CD14-positive monocyte (primary cell): ENCODE measurements around the gene PPOX. TPM values are rescaled to one million over a fixed set of nuclear protein-coding genes. Genes with fewer than 3 reads are reported as not detected.

Experiments used
- DNase-seq, 3 donors: peaks; one replicate each; pipeline ENCODE4 v3.0.0-alpha.2; 2011 to 2022
- H2AFZ ChIP-seq: 2 replicates; pipeline ENCODE4 v1.6.0; 2012; ENCODE audit warnings: mild to moderate bottlenecking, low read depth, low read length, inconsistent platforms; ENCODE audit not compliant: insufficient read depth, poor library complexity, severe bottlenecking
- H3K27ac ChIP-seq, 2 donors: 1 replicate in 1 of 2; 2 replicates in 1 of 2; pipeline ENCODE4 v1.5.1; 2012 to 2013; ENCODE audit warnings: low read length in 2 of 2, control low read depth in 1 of 2, inconsistent platforms in 1 of 2, low read depth in 1 of 2, mild to moderate bottlenecking in 1 of 2
- H3K27me3 ChIP-seq, 2 donors: one replicate each; pipeline versions ENCODE4 v1.6.0 to v1.6.1; 2011 to 2013; ENCODE audit warnings: low read length in 2 of 2; ENCODE audit not compliant: control insufficient read depth in 2 of 2, insufficient read depth in 2 of 2
- H3K36me3 ChIP-seq, 2 donors: replicated peaks in 1 of 2; 1 replicate in 1 of 2; 2 replicates in 1 of 2; pipeline versions ENCODE4 v1.5.1 to v1.6.1; 2012 to 2013; ENCODE audit warnings: low read length in 2 of 2, control low read depth in 1 of 2, inconsistent platforms in 1 of 2, mild to moderate bottlenecking in 1 of 2; ENCODE audit not compliant: insufficient read depth in 2 of 2, control insufficient read depth in 1 of 2
- H3K4me1 ChIP-seq, 2 donors: 1 replicate in 1 of 2; 2 replicates in 1 of 2; pipeline versions ENCODE4 v1.5.1 to v1.6.1; 2012 to 2013; ENCODE audit warnings: low read length in 2 of 2, control low read depth in 1 of 2, inconsistent platforms in 1 of 2, mild to moderate bottlenecking in 1 of 2, moderate library complexity in 1 of 2; ENCODE audit not compliant: insufficient read depth in 2 of 2, control insufficient read depth in 1 of 2
- H3K4me2 ChIP-seq: replicated peaks from 2 replicates; pipeline ENCODE3; 2012; ENCODE audit warnings: low read length, moderate library complexity, mild to moderate bottlenecking; ENCODE audit not compliant: poor library complexity, severe bottlenecking; ENCODE audit errors: extremely low read depth
- H3K4me3 ChIP-seq, 3 experiments: fragments of 200-600 bp in 1 of 3; sonication (generic) in 1 of 3; replicated peaks in 1 of 3; 1 replicate in 2 of 3; 2 replicates in 1 of 3; pipeline ENCODE4 v1.5.1; 2011 to 2013; ENCODE audit warnings: low read length in 3 of 3, mild to moderate bottlenecking in 3 of 3, control low read depth in 2 of 3, low read depth in 2 of 3, inconsistent platforms in 1 of 3, moderate library complexity in 1 of 3
- H3K79me2 ChIP-seq: 2 replicates; pipeline ENCODE4 v1.6.0; 2012; ENCODE audit warnings: mild to moderate bottlenecking, control low read depth, inconsistent platforms, low read length, moderate library complexity; ENCODE audit not compliant: insufficient read depth
- H3K9ac ChIP-seq: 2 replicates; pipeline ENCODE4 v1.6.0; 2017; ENCODE audit warnings: low read length, mild to moderate bottlenecking; ENCODE audit not compliant: insufficient read depth, poor library complexity, severe bottlenecking
- H3K9me3 ChIP-seq, 2 donors: replicated peaks in 1 of 2; 1 replicate in 1 of 2; 2 replicates in 1 of 2; pipeline versions ENCODE4 v1.5.1 to v1.6.1; 2012 to 2013; ENCODE audit warnings: low read length in 2 of 2, control low read depth in 1 of 2; ENCODE audit not compliant: control insufficient read depth in 1 of 2, insufficient read depth in 1 of 2
- H4K20me1 ChIP-seq: 2 replicates; pipeline ENCODE4 v1.6.0; 2012; ENCODE audit warnings: mild to moderate bottlenecking, low read length, control low read depth, moderate library complexity; ENCODE audit not compliant: insufficient read depth
- H3K27ac Mint-ChIP-seq, 7 donors: one replicate each; pipeline ENCODE4 v1.8.0; 2020; ENCODE audit warnings: mild to moderate bottlenecking in 7 of 7, mixed read lengths in 7 of 7, moderate library complexity in 6 of 7, inconsistent platforms in 2 of 7
- H3K27me3 Mint-ChIP-seq, 3 donors: one replicate each; pipeline ENCODE4 v1.8.0; 2021 to 2022; ENCODE audit warnings: low read depth in 3 of 3, mild to moderate bottlenecking in 3 of 3, mixed read lengths in 3 of 3, moderate library complexity in 3 of 3, inconsistent platforms in 1 of 3
- H3K36me3 Mint-ChIP-seq, 2 donors: one replicate each; pipeline ENCODE4 v1.8.0; 2020; ENCODE audit warnings: mixed read lengths in 2 of 2, inconsistent platforms in 1 of 2, mild to moderate bottlenecking in 1 of 2
- H3K4me1 Mint-ChIP-seq: one replicate; pipeline ENCODE4 v1.8.0; 2020; ENCODE audit warnings: mild to moderate bottlenecking, mixed read lengths
- H3K4me3 Mint-ChIP-seq, 2 donors: one replicate each; pipeline ENCODE4 v1.8.0; 2020; ENCODE audit warnings: mild to moderate bottlenecking in 2 of 2, mixed read lengths in 2 of 2, moderate library complexity in 1 of 2
- H3K9me3 Mint-ChIP-seq, 7 donors: one replicate each; pipeline ENCODE4 v1.8.0; 2020 to 2022; ENCODE audit warnings: mixed read lengths in 7 of 7, mild to moderate bottlenecking in 6 of 7, moderate library complexity in 6 of 7, inconsistent platforms in 2 of 7
- WGBS: methylation state at CpG from one replicate; pipeline ENCODE4 v1.1.5; 2013; ENCODE audit warnings: missing lambda C conversion rate; ENCODE audit not compliant: insufficient coverage; 5-methylcytosine and 5-hydroxymethylcytosine counted together
- intact Hi-C, 2 donors: fragments of 100-400 bp; cut with micrococcal nuclease; formaldehyde crosslinking; loops; one replicate each; pipeline versions ENCODE4 v1.15.0 to v1.15.1; 2023
- polyA plus RNA-seq, 3 donors: library from polyadenylated mRNA; depleted of rRNA in 1 of 3; unstranded in 2 of 3; stranded (reverse) in 1 of 3; fragments of 300-500 nt in 2 of 3; fragments of >200 nt in 1 of 3; fragmentation: Illumina TruSeq in 2 of 3; gene quantifications; 1 replicate in 2 of 3; 2 replicates in 1 of 3; pipeline ENCODE4 v1.2.3, GENCODE V29; 2012 to 2021
- TF ChIP-seq, protein P1 (sequence below): fragments of 200-600 bp; IDR thresholded peaks from one replicate; pipeline ENCODE4 v1.8.0; 2022; ENCODE audit warnings: antibody characterized with exemption, mild to moderate bottlenecking

The PPOX gene
- polyA plus RNA-seq, 3 donors: 10.5 to 42.6 (median 10.8) TPM

DNA sequence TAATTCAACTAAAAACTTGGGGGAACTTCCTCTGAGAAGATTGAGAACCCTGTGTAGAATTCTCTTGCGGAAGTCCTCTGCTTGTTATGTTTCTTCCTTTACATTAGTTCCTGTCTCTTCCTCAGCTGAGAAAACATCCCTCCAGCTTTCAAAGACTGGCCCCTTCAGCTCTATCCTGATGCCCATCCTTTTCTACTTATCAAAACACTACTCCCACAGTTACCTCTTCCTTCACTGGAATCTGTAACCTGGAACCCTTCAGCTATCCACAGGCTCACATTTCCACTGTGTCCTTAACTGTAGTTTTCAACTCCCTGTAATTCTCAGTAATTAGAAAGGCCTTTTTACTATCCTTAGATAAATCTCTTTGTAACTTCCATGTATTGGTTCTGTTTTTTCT, 27.8 kb upstream of the PPOX start:
- peaks cover 45 to 49% of the 10 kb centered on the region in 2 donors for H3K4me1 ChIP-seq
- intact Hi-C loops: loop anchor here in 1 of 2 donors (2.0 to 5.0 kb wide), 3 partner anchors 42 to 91 kb away; partner anchors contain the start of genes ARHGAP30 and USF1
- H3K4me3 Mint-ChIP-seq: peak overlapping the region in 1 of 2 donors; percentile 70

DNA sequence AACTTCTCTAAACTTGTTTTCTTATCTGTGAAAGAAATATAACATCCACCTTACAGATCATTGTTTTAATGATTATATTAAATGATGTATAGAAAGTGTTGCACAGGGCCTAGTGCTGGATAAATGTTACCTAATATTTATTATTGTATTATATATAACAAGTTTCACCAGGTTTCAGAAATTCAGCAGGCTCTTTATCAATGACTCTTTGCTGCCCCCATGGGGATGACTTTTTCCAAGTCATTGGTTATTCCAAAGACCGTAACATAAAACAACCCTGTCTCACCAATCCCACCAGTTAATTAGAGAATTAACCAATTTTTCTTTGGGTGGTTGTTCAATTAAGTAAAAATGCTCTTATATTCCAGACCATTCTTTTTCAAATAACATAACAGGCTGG, 26.5 kb upstream of the PPOX start:
- Mint-ChIP-seq H3K36me3 (peaks cover 2 to 3% of the 10 kb centered on the region in 2 donors), H3K27me3 (no peaks in the 10 kb centered on the region), H3K4me3 (no peak overlapping the region), H3K4me1 (peaks cover 48% of the 10 kb centered on the region), H3K9me3 (no peaks in the 10 kb centered on the region), H3K27ac (peak overlapping the region in 5 of 7 donors; percentile 35 to 97 (median 86))
- Histone ChIP-seq H3K79me2 (peaks cover 31% of the 10 kb centered on the region), H3K9me3 (no peaks in the 10 kb centered on the region), H3K4me2 (no peak overlapping the region), H3K4me1 (peaks cover 40 to 42% of the 10 kb centered on the region in 2 donors), H4K20me1 (no peaks in the 10 kb centered on the region), H3K4me3 (no peak overlapping the region), H3K27ac (peak overlapping the region in 1 of 2 donors; percentile 88), H3K36me3 (no peaks in the 10 kb centered on the region), H2AFZ (no peak overlapping the region), H3K9ac (no peak overlapping the region), H3K27me3 (no peaks in the 10 kb centered on the region)
- WGBS: no CpG with 5 or more reads among the region's 1 CpG
- DNase-seq: peak; percentile 47 to 60 (median 51)
- intact Hi-C loops: loop anchor here (2.0 to 10.0 kb wide), 4 partner anchors 43 to 145 kb away; partner anchors contain the start of genes ARHGAP30 (in 1 of the 2) and USF1 (in 1 of the 2)
- TF ChIP-seq, protein P1, sequence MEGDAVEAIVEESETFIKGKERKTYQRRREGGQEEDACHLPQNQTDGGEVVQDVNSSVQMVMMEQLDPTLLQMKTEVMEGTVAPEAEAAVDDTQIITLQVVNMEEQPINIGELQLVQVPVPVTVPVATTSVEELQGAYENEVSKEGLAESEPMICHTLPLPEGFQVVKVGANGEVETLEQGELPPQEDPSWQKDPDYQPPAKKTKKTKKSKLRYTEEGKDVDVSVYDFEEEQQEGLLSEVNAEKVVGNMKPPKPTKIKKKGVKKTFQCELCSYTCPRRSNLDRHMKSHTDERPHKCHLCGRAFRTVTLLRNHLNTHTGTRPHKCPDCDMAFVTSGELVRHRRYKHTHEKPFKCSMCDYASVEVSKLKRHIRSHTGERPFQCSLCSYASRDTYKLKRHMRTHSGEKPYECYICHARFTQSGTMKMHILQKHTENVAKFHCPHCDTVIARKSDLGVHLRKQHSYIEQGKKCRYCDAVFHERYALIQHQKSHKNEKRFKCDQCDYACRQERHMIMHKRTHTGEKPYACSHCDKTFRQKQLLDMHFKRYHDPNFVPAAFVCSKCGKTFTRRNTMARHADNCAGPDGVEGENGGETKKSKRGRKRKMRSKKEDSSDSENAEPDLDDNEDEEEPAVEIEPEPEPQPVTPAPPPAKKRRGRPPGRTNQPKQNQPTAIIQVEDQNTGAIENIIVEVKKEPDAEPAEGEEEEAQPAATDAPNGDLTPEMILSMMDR: peak; percentile 73

More for the DNA sequence above, 27.8 kb upstream of the PPOX start:
- Histone ChIP-seq H3K9me3 (no peaks in the 10 kb centered on the region), H3K4me2 (peak overlapping the region; percentile 33), H3K27me3 (no peaks in the 10 kb centered on the region), H3K27ac (peak overlapping the region; percentile 47 to 88), H4K20me1 (no peaks in the 10 kb centered on the region), H3K79me2 (peaks cover 44% of the 10 kb centered on the region), H2AFZ (peak overlapping the region; percentile 84), H3K36me3 (no peaks in the 10 kb centered on the region), H3K4me3 (peak overlapping the region in 1 of 3 experiments; percentile 24), H3K9ac (peak overlapping the region; percentile 36)
- peaks cover 48% of the 10 kb centered on the region for H3K4me1 Mint-ChIP-seq
- no peaks in the 10 kb centered on the region for H3K27me3 Mint-ChIP-seq
- H3K36me3 Mint-ChIP-seq: peaks cover 2 to 3% of the 10 kb centered on the region in 2 donors
- 0% methylated on average over 1 of the region's 1 CpG for WGBS
- no peaks in the 10 kb centered on the region for H3K9me3 Mint-ChIP-seq
- peak in 2 of 3 donors; percentile 31 to 45 for DNase-seq
- H3K27ac Mint-ChIP-seq: peak overlapping the region; percentile 85 to 97 (median 92)
- TF ChIP-seq, protein P1: no peak
